ENCODE results near the gene ITGB6. TPM values are rescaled to one million over a fixed set of nuclear protein-coding genes. Genes with fewer than 3 reads are reported as not detected.

ITGB6 gene
- total RNA-seq, 4 donors from 2014 or later: 0.59 to 1.5 TPM; not detected in 2

- peaks cover 5% of the 10 kb centered on the region in 2 donors for H3K4me1 ChIP-seq
- peak overlapping the region in 1 of 2 donors; percentile 73 for H3K27ac ChIP-seq
- H3K27me3 ChIP-seq: no peaks in the 10 kb centered on the region
- no peak overlapping the region for H3K4me3 ChIP-seq
- H3K9me3 ChIP-seq: no peaks in the 10 kb centered on the region
- DNase-seq: no peak
- TF ChIP-seq CTCF (IDR thresholded peaks at IDR 0.05) (no peak), POLR2A (IDR thresholded peaks at IDR 0.05) (no peak)
- intact Hi-C loops (cut with DNase I; ENCODE audit: low total_unique reads): no loop called here
- H3K36me3 ChIP-seq: no peaks in the 10 kb centered on the region
These were observed 9.4 kb upstream of the ITGB6 start for GRCh38 chr2:160209516-160209856.

- Histone ChIP-seq H3K27me3 (no peaks in the 10 kb centered on the region), H3K27ac (peak overlapping the region; percentile 65 to 73), H3K4me3 (no peak overlapping the region), H3K9me3 (no peaks in the 10 kb centered on the region), H3K4me1 (peaks cover 5% of the 10 kb centered on the region in 2 donors), H3K36me3 (no peaks in the 10 kb centered on the region)
- TF ChIP-seq POLR2A (IDR thresholded peaks at IDR 0.05): no peak
- TF ChIP-seq CTCF (IDR thresholded peaks at IDR 0.05): no peak
- intact Hi-C loops (cut with DNase I; ENCODE audit: low total_unique reads): no loop called here
- no peak for DNase-seq
These were observed 8.8 kb upstream of the ITGB6 start for GRCh38 chr2:160208655-160209515.

- DNase-seq: peak; percentile 57 to 65
- no peaks in the 10 kb centered on the region for H3K36me3 ChIP-seq
- no peaks in the 10 kb centered on the region for H3K9me3 ChIP-seq
- peaks cover 5% of the 10 kb centered on the region in 2 donors for H3K4me1 ChIP-seq
- H3K27ac ChIP-seq: peak overlapping the region; percentile 65 to 73
- H3K27me3 ChIP-seq: no peaks in the 10 kb centered on the region
- H3K4me3 ChIP-seq: no peak overlapping the region
- intact Hi-C loops (cut with DNase I; ENCODE audit: low total_unique reads): no loop called here
- TF ChIP-seq CTCF (IDR thresholded peaks at IDR 0.05): no peak
These were observed 8.0 kb upstream of the ITGB6 start for GRCh38 chr2:160207804-160208654.

- H3K9me3 ChIP-seq: no peaks in the 10 kb centered on the region
- DNase-seq: no peak
- intact Hi-C loops (cut with DNase I; ENCODE audit: low total_unique reads): no loop called here
- no peaks in the 10 kb centered on the region for H3K36me3 ChIP-seq
- H3K4me1 ChIP-seq: peaks cover 5% of the 10 kb centered on the region in 2 donors
- H3K27ac ChIP-seq: peak overlapping the region; percentile 65 to 73
- TF ChIP-seq CTCF (IDR thresholded peaks at IDR 0.05): no peak
- TF ChIP-seq POLR2A (IDR thresholded peaks at IDR 0.05): no peak
- H3K27me3 ChIP-seq: no peaks in the 10 kb centered on the region
- no peak overlapping the region for H3K4me3 ChIP-seq
These were observed 7.2 kb upstream of the ITGB6 start for GRCh38 chr2:160207271-160207670.

GRCh38 chr2:160206436-160206835, 6.4 kb upstream of the ITGB6 start:
- no peak overlapping the region for H3K27ac ChIP-seq
- TF ChIP-seq CTCF (IDR thresholded peaks at IDR 0.05) (no peak), POLR2A (IDR thresholded peaks at IDR 0.05) (no peak)
- intact Hi-C loops (cut with DNase I; ENCODE audit: low total_unique reads): no loop called here

More at GRCh38 chr2:160206436-160206835, 6.4 kb upstream of the ITGB6 start:
- H3K27me3 ChIP-seq: no peaks in the 10 kb centered on the region
- no peak for DNase-seq
- no peak overlapping the region for H3K4me3 ChIP-seq
- no peaks in the 10 kb centered on the region for H3K36me3 ChIP-seq
- H3K4me1 ChIP-seq: peaks cover 5% of the 10 kb centered on the region in 2 donors
- no peaks in the 10 kb centered on the region for H3K9me3 ChIP-seq

Measured in uterus (tissue), 4 donors.